Brain microvascular endothelial cell (primary cell): ENCODE data around the gene CNST.

Source experiments
- DNase-seq: peaks from one replicate; pipeline ENCODE4 v3.0.0-alpha.2; 2020
- H3K27ac ChIP-seq: fragments of 250-450 bp; sonication (Bioruptor Pico); 2 replicates; pipeline ENCODE4 v1.5.1; 2020; ENCODE audit warnings: mild to moderate bottlenecking, moderate library complexity
- H3K27me3 ChIP-seq: fragments of 250-450 bp; sonication (Bioruptor Pico); replicated peaks from 2 replicates; pipeline ENCODE4 v1.5.1; 2020; ENCODE audit warnings: mild to moderate bottlenecking
- H3K36me3 ChIP-seq: fragments of 250-450 bp; sonication (Bioruptor Pico); replicated peaks from 2 replicates; pipeline ENCODE4 v1.5.1; 2020; ENCODE audit warnings: mild to moderate bottlenecking
- H3K4me3 ChIP-seq: 2 replicates; pipeline ENCODE4 v1.5.1; 2011; ENCODE audit warnings: low read depth, mild to moderate bottlenecking, control low read depth, low read length, moderate library complexity
- in situ Hi-C: cut with HindIII; loops from 2 replicates; pipeline ENCODE4 v1.10.0; 2017; ENCODE audit warnings: low sequenced_read_pairs, low pct_ligation_motif_present
- TF ChIP-seq, protein P1 (sequence below): IDR thresholded peaks from 2 replicates; pipeline ENCODE4 v1.5.1; 2011; ENCODE audit warnings: low read depth, mild to moderate bottlenecking, moderate library complexity, low read length, control low read depth, inconsistent platforms; ENCODE audit errors: missing control alignments

The CNST gene

GRCh38 chr1:246659594-246660140 lies 93.4 kb downstream of the CNST start:
- Histone ChIP-seq H3K27me3 (no peaks in the 10 kb centered on the region), H3K27ac (no peak overlapping the region), H3K36me3 (no peaks in the 10 kb centered on the region), H3K4me3 (no peak overlapping the region)
- in situ Hi-C loops, result no loop called here
- DNase-seq, result no peak
- TF ChIP-seq, protein P1, sequence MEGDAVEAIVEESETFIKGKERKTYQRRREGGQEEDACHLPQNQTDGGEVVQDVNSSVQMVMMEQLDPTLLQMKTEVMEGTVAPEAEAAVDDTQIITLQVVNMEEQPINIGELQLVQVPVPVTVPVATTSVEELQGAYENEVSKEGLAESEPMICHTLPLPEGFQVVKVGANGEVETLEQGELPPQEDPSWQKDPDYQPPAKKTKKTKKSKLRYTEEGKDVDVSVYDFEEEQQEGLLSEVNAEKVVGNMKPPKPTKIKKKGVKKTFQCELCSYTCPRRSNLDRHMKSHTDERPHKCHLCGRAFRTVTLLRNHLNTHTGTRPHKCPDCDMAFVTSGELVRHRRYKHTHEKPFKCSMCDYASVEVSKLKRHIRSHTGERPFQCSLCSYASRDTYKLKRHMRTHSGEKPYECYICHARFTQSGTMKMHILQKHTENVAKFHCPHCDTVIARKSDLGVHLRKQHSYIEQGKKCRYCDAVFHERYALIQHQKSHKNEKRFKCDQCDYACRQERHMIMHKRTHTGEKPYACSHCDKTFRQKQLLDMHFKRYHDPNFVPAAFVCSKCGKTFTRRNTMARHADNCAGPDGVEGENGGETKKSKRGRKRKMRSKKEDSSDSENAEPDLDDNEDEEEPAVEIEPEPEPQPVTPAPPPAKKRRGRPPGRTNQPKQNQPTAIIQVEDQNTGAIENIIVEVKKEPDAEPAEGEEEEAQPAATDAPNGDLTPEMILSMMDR, result no peak

- Histone ChIP-seq H3K27me3 (no peaks in the 10 kb centered on the region), H3K27ac (no peak overlapping the region), H3K36me3 (peaks cover 6% of the 10 kb centered on the region), H3K4me3 (no peak overlapping the region)
- in situ Hi-C loops, result no loop called here
- TF ChIP-seq, protein P1, result no peak
- no peak for DNase-seq
These were observed 95.2 kb downstream of the CNST start for GRCh38 chr1:246661451-246661850.

GRCh38 chr1:246667773-246668172 lies 101.5 kb downstream of the CNST start:
- TF ChIP-seq, protein P1, result no peak
- Histone ChIP-seq H3K4me3 (no peak overlapping the region), H3K27me3 (no peaks in the 10 kb centered on the region), H3K36me3 (peaks cover 10% of the 10 kb centered on the region), H3K27ac (no peak overlapping the region)
- no peak for DNase-seq
- in situ Hi-C loops, result no loop called here

DNA sequence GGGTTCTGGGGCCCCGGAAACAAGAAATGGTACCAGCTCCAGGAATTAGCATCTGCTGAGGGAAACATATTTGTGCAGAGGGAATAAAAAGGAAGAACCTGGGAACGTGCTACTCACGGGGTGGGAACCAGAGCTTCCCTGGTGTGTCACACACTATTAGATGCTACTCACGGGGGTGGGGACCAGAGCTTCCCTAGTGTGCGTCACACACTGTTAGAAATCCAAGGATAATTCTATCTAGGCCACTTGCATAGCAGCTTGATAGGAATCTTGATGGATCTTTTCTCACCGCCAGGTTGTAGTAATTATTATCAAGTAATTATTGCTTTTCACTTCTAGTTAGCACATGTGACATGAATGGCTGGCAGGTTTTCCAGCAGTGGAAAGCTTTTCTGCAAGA lies 103.4 kb downstream of the CNST start:
- Histone ChIP-seq H3K27me3 (no peaks in the 10 kb centered on the region), H3K27ac (no peak overlapping the region), H3K36me3 (peaks cover 10% of the 10 kb centered on the region), H3K4me3 (no peak overlapping the region)
- no peak for DNase-seq
- TF ChIP-seq, protein P1, result no peak
- in situ Hi-C loops, result no loop called here

GRCh38 chr1:246674049-246674448 lies 107.8 kb downstream of the CNST start:
- Histone ChIP-seq H3K4me3 (no peak overlapping the region), H3K36me3 (peaks cover under 1% of the 10 kb centered on the region), H3K27me3 (no peaks in the 10 kb centered on the region), H3K27ac (no peak overlapping the region)
- TF ChIP-seq, protein P1, result no peak
- in situ Hi-C loops, result no loop called here
- no peak for DNase-seq

GRCh38 chr1:246677842-246678241 lies 111.6 kb downstream of the CNST start:
- Histone ChIP-seq H3K36me3 (no peaks in the 10 kb centered on the region), H3K27ac (no peak overlapping the region), H3K4me3 (no peak overlapping the region), H3K27me3 (no peaks in the 10 kb centered on the region)
- TF ChIP-seq, protein P1, result no peak
- in situ Hi-C loops, result no loop called here
- DNase-seq, result no peak
